GM12878 (cell line): Measurements from ENCODE around the gene GRIK1. TPM values are rescaled to one million over a fixed set of nuclear protein-coding genes. Genes with fewer than 3 reads are reported as not detected.

Experiments
- ATAC-seq: fragments of 200-7000 bp; cut with Tn5 transposase; 3 replicates; pipeline ENCODE4 v1.9.1; 2020; ENCODE audit warnings: mild to moderate bottlenecking, moderate library complexity
- BruUV-seq: library from RNA; stranded (reverse); fragments of 400-500 nt; replicated peaks from 2 replicates; lab custom pipeline; 2021; lab: Mats Ljungman, UMichigan
- CTCF ChIA-PET: fragments of 300-600 bp; sonication (Branson Sonifier 250); formaldehyde crosslinking; extraction: SDS; loops from one replicate; lab custom pipeline; 2021; ENCODE audit warnings: inconsistent platforms; lab: Yijun Ruan, JAX
- POLR2A ChIA-PET: fragments of 350-600 bp; formaldehyde crosslinking; extraction: SDS; loops from one replicate; lab custom pipeline; 2021; ENCODE audit warnings: inconsistent platforms; lab: Charles Lee
- RAD21 ChIA-PET: fragments of 300-600 bp; sonication (Branson Sonifier 250); formaldehyde crosslinking; loops from one replicate; lab custom pipeline; 2023; ENCODE audit warnings: antibody characterized with exemption; ENCODE audit not compliant: unreplicated experiment; lab: Charles Lee
- SMC1A ChIA-PET: fragments of 300-600 bp; sonication (Branson Sonifier 250); formaldehyde crosslinking; loops from one replicate; lab custom pipeline; 2023; ENCODE audit not compliant: unreplicated experiment, uncharacterized antibody; lab: Charles Lee
- DNase-seq: peaks from one replicate; pipeline ENCODE4 v3.0.0-alpha.2; 2011; ENCODE audit warnings: low read depth, low spot score
- FAIRE-seq: peaks from 3 replicates; lab custom pipeline; 2011; peaks lifted over from hg19 to GRCh38; lab: Jason Lieb, UNC
- H2AFZ ChIP-seq: 2 replicates; pipeline ENCODE4 v1.6.0; 2011; ENCODE audit warnings: low read depth, low read length, control low read depth; ENCODE audit not compliant: control insufficient read depth
- H3K27ac ChIP-seq: 2 replicates; pipeline ENCODE4 v1.5.1; 2011; ENCODE audit warnings: control low read depth; ENCODE audit not compliant: control insufficient read depth, insufficient read depth
- H3K27me3 ChIP-seq, 2 experiments: replicated peaks in 1 of 2; 2 replicates each; pipeline versions ENCODE4 v1.6.0 to v1.6.1; 2011; ENCODE audit warnings: low read length in 1 of 2; ENCODE audit not compliant: control insufficient read depth in 2 of 2, insufficient read depth in 2 of 2
- H3K36me3 ChIP-seq, 2 experiments: 2 replicates each; pipeline ENCODE4 v1.5.1; 2011; ENCODE audit warnings: low read length in 1 of 2; ENCODE audit not compliant: control insufficient read depth in 2 of 2, insufficient read depth in 2 of 2
- H3K4me1 ChIP-seq: 2 replicates; pipeline ENCODE4 v1.6.1; 2011; ENCODE audit warnings: mild to moderate bottlenecking, low read length, moderate library complexity, mixed read lengths; ENCODE audit not compliant: control insufficient read depth, insufficient read depth
- H3K4me2 ChIP-seq: 2 replicates; pipeline ENCODE4 v1.6.0; 2011; ENCODE audit warnings: control low read depth; ENCODE audit not compliant: control insufficient read depth, insufficient read depth
- H3K4me3 ChIP-seq: fragments of 200-600 bp; sonication (generic); 2 replicates; pipeline ENCODE4 v1.5.1; 2016
- H3K79me2 ChIP-seq: 2 replicates; pipeline ENCODE4 v1.6.0; 2011; ENCODE audit warnings: low read length; ENCODE audit not compliant: control insufficient read depth, insufficient read depth
- H3K9ac ChIP-seq: 2 replicates; pipeline ENCODE4 v1.8.0; 2011; ENCODE audit warnings: low read length, control low read depth, mixed read lengths; ENCODE audit not compliant: control insufficient read depth, insufficient read depth
- H3K9me3 ChIP-seq: replicated peaks from 3 replicates; pipeline ENCODE4 v1.5.1; 2011; ENCODE audit warnings: mild to moderate bottlenecking, low read length; ENCODE audit not compliant: control insufficient read depth, insufficient read depth
- H4K20me1 ChIP-seq: 2 replicates; pipeline ENCODE4 v1.6.0; 2011; ENCODE audit not compliant: control insufficient read depth, insufficient read depth
- BMI1 ChIP-seq: fragments of 450-650 bp; IDR thresholded peaks from 2 replicates; pipeline ENCODE4 v1.6.1; 2016; ENCODE audit warnings: mild to moderate bottlenecking, moderate library complexity, borderline replicate concordance
- CBX5 ChIP-seq: sonication (generic); IDR thresholded peaks from 2 replicates; pipeline ENCODE4 v1.6.1; 2016; ENCODE audit warnings: low read depth, moderate library complexity, mild to moderate bottlenecking, inconsistent platforms
- CREB1 ChIP-seq: IDR thresholded peaks from 2 replicates; pipeline ENCODE4 v1.6.1; 2012; ENCODE audit warnings: low read depth, mild to moderate bottlenecking, inconsistent platforms
- EP300 ChIP-seq, 2 experiments: fragments of 150-350 bp in 1 of 2; IDR thresholded peaks; 2 replicates each; pipeline ENCODE4 v1.6.1; 2011 to 2012; ENCODE audit warnings: low read depth in 2 of 2, low read length in 2 of 2, borderline replicate concordance in 1 of 2, improper control_type of control experiment in 1 of 2, inconsistent platforms in 1 of 2; ENCODE audit not compliant: control insufficient read depth in 1 of 2
- ESRRA ChIP-seq: IDR thresholded peaks from 2 replicates; pipeline ENCODE4 v1.6.1; 2012; ENCODE audit warnings: mild to moderate bottlenecking, low read length, improper control_type of control experiment
- HDAC6 ChIP-seq: fragments of 200-600 bp; sonication (generic); IDR thresholded peaks from one replicate; pipeline ENCODE4 v1.8.0; 2017; ENCODE audit warnings: antibody characterized with exemption; ENCODE audit not compliant: unreplicated experiment
- MTA3 ChIP-seq: IDR thresholded peaks from 2 replicates; pipeline ENCODE4 v1.6.1; 2012; ENCODE audit warnings: low read length, inconsistent platforms, borderline replicate concordance
- MXI1 ChIP-seq: fragments of 150-350 bp; IDR thresholded peaks from 2 replicates; pipeline ENCODE4 v1.6.1; 2011; ENCODE audit warnings: low read depth, mild to moderate bottlenecking, inconsistent platforms, low read length, improper control_type of control experiment
- POLR2A ChIP-seq: IDR thresholded peaks from 2 replicates; pipeline ENCODE4 v1.6.1; 2011; ENCODE audit warnings: low read depth, mild to moderate bottlenecking, low read length
- RB1 ChIP-seq: fragments of 450-650 bp; formaldehyde crosslinking; IDR thresholded peaks from 2 replicates; pipeline ENCODE4 v1.6.1; 2017; ENCODE audit warnings: mild to moderate bottlenecking, borderline replicate concordance
- SMARCA5 ChIP-seq: fragments of 450-650 bp; IDR thresholded peaks from 2 replicates; pipeline ENCODE4 v1.6.1; 2017; ENCODE audit warnings: mild to moderate bottlenecking
- SP1 ChIP-seq: IDR thresholded peaks from one replicate; pipeline ENCODE4 v1.6.1; 2011; ENCODE audit warnings: low read depth, low read length
- TCF3 ChIP-seq: IDR thresholded peaks from 2 replicates; pipeline ENCODE4 v1.6.1; 2012; ENCODE audit warnings: low read depth, mild to moderate bottlenecking, low read length, borderline replicate concordance; ENCODE audit not compliant: insufficient read depth
- ZNF384 ChIP-seq: IDR thresholded peaks from 2 replicates; pipeline ENCODE4 v1.6.1; 2012; ENCODE audit warnings: low read depth, mild to moderate bottlenecking, low read length, improper control_type of control experiment, borderline replicate concordance
- WGBS: methylation state at CpG from one replicate; pipeline ENCODE4 v1.1.6; 2016; ENCODE audit warnings: low lambda C conversion rate; ENCODE audit not compliant: insufficient replicate concordance, insufficient coverage; ENCODE audit errors: missing lambda C conversion rate; 5-methylcytosine and 5-hydroxymethylcytosine counted together
- in situ Hi-C: fragments of 300-500 bp; cut with MboI; formaldehyde crosslinking; loops from 9 replicates; pipeline ENCODE4 v1.14.3; 2018; ENCODE audit warnings: mixed read lengths
- intact Hi-C: fragments of 100-400 bp; cut with micrococcal nuclease; formaldehyde crosslinking; loops from one replicate; pipeline ENCODE4 v1.14.2; 2022; ENCODE audit not compliant: unreplicated experiment
- polyA plus RNA-seq, 11 experiments: library from polyadenylated mRNA; depleted of rRNA in 4 of 11; unstranded in 6 of 11; stranded (reverse) in 5 of 11; fragments of >200 nt; fragmentation: Nextera tagmentation in 4 of 11; fragmentation: Illumina TruSeq in 1 of 11; extraction: Ambion mirVana in 4 of 11; extraction: Trizol in 1 of 11; gene quantifications; 1 replicate in 1 of 11; 2 replicates in 10 of 11; pipeline versions ENCODE4 v1.2.1 to v1.2.3, GENCODE V29; 2011 to 2016; ENCODE audit warnings: inconsistent platforms in 2 of 11, missing spikeins in 2 of 11, low read depth in 1 of 11
- total RNA-seq, 4 experiments: library from RNA; depleted of rRNA in 3 of 4; stranded (reverse); fragments of >200 nt in 3 of 4; fragmentation: Illumina TruSeq in 1 of 4; extraction: Trizol in 1 of 4; gene quantifications; 2 replicates each; pipeline versions ENCODE4 v1.2.1 to v1.2.3, GENCODE V29; 2013 to 2021
- TF ChIP-seq, protein P1 (sequence below): fragments of 450-650 bp; conservative IDR thresholded peaks from 2 replicates; pipeline ENCODE4 v1.6.1; 2017; ENCODE audit warnings: mild to moderate bottlenecking, moderate library complexity
- TF ChIP-seq, protein P2 (sequence below), 3 experiments: IDR thresholded peaks in 2 of 3; conservative IDR thresholded peaks in 1 of 3; 2 replicates each; pipeline ENCODE4 v1.5.1; 2011; ENCODE audit warnings: low read depth in 3 of 3, low read length in 3 of 3, mild to moderate bottlenecking in 3 of 3, control low read depth in 2 of 3, moderate library complexity in 2 of 3, inconsistent platforms in 1 of 3, mixed read lengths in 1 of 3; ENCODE audit not compliant: control insufficient read depth in 2 of 3, insufficient read depth in 1 of 3; ENCODE audit errors: extremely low read depth in 1 of 3

Gene GRIK1
- total and polyA plus RNA-seq, 10 of the 15 experiments (the other 5 are each of a cell fraction or from before 2014, with no cell fraction given) = 0.05 to 0.13 (median 0.09) TPM; not detected in 7

GRCh38 chr21:29787361-29787909 lies 152.4 kb downstream of the GRIK1 start:
- H3K9ac ChIP-seq = no peak overlapping the region
- no peak for ATAC-seq
- no peak for FAIRE-seq
- no peak overlapping the region for H2AFZ ChIP-seq
- ChIA-PET SMC1A (no interaction called here), POLR2A (no interaction called here), RAD21 (no interaction called here), CTCF (no interaction called here)
- in situ Hi-C loops (no loop called here), intact Hi-C loops (no loop called here)
- 13% methylated on average over 5 of the region's 5 CpGs for WGBS
- H3K4me3 ChIP-seq = no peak overlapping the region
- H3K4me1 ChIP-seq = no peaks in the 10 kb centered on the region
- H3K27me3 ChIP-seq = no peaks in the 10 kb centered on the region
- H4K20me1 ChIP-seq = no peaks in the 10 kb centered on the region
- H3K4me2 ChIP-seq = no peak overlapping the region
- no peaks in the 10 kb centered on the region for H3K79me2 ChIP-seq
- no TSS peak for BruUV-seq
- no peaks in the 10 kb centered on the region for H3K36me3 ChIP-seq
- no peak overlapping the region for H3K27ac ChIP-seq
- H3K9me3 ChIP-seq = no peaks in the 10 kb centered on the region
- no peak for DNase-seq
- no peak for TF ChIP-seq HDAC6
- no peak for TF ChIP-seq ZNF384
- no peak for TF ChIP-seq TCF3
- TF ChIP-seq CREB1 = no peak
- TF ChIP-seq BMI1 = no peak
- TF ChIP-seq, protein P1, sequence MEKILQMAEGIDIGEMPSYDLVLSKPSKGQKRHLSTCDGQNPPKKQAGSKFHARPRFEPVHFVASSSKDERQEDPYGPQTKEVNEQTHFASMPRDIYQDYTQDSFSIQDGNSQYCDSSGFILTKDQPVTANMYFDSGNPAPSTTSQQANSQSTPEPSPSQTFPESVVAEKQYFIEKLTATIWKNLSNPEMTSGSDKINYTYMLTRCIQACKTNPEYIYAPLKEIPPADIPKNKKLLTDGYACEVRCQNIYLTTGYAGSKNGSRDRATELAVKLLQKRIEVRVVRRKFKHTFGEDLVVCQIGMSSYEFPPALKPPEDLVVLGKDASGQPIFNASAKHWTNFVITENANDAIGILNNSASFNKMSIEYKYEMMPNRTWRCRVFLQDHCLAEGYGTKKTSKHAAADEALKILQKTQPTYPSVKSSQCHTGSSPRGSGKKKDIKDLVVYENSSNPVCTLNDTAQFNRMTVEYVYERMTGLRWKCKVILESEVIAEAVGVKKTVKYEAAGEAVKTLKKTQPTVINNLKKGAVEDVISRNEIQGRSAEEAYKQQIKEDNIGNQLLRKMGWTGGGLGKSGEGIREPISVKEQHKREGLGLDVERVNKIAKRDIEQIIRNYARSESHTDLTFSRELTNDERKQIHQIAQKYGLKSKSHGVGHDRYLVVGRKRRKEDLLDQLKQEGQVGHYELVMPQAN = no peak
- no peak for TF ChIP-seq EP300 (IDR thresholded peaks at IDR 0.05; ENCODE audit: borderline replicate concordance in 1 of 2, control insufficient read depth in 1 of 2, low read depth in 2 of 2, low read length in 2 of 2)
- TF ChIP-seq CBX5 = no peak
- no peak for TF ChIP-seq MXI1
- TF ChIP-seq MTA3 = no peak
- TF ChIP-seq SP1 = no peak
- no peak for TF ChIP-seq POLR2A
- no peak for TF ChIP-seq SMARCA5
- TF ChIP-seq, protein P2, sequence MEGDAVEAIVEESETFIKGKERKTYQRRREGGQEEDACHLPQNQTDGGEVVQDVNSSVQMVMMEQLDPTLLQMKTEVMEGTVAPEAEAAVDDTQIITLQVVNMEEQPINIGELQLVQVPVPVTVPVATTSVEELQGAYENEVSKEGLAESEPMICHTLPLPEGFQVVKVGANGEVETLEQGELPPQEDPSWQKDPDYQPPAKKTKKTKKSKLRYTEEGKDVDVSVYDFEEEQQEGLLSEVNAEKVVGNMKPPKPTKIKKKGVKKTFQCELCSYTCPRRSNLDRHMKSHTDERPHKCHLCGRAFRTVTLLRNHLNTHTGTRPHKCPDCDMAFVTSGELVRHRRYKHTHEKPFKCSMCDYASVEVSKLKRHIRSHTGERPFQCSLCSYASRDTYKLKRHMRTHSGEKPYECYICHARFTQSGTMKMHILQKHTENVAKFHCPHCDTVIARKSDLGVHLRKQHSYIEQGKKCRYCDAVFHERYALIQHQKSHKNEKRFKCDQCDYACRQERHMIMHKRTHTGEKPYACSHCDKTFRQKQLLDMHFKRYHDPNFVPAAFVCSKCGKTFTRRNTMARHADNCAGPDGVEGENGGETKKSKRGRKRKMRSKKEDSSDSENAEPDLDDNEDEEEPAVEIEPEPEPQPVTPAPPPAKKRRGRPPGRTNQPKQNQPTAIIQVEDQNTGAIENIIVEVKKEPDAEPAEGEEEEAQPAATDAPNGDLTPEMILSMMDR (IDR thresholded peaks at IDR 0.05 in 2 of 3, conservative IDR thresholded peaks at IDR 0.05 in 1 of 3; ENCODE audit: control insufficient read depth in 2 of 3, extremely low read depth in 1 of 3, insufficient read depth in 1 of 3, low read depth in 3 of 3, low read length in 3 of 3) = no peak
- TF ChIP-seq RB1 = no peak
- no peak for TF ChIP-seq ESRRA
